ENCODE results near the gene SARS2.
"Not testable (repeated sequence)": the region's sequence is repeated elsewhere in the genome, so short reads cannot be mapped to it uniquely, and the experiment has no call there.

SARS2 gene

DNA sequence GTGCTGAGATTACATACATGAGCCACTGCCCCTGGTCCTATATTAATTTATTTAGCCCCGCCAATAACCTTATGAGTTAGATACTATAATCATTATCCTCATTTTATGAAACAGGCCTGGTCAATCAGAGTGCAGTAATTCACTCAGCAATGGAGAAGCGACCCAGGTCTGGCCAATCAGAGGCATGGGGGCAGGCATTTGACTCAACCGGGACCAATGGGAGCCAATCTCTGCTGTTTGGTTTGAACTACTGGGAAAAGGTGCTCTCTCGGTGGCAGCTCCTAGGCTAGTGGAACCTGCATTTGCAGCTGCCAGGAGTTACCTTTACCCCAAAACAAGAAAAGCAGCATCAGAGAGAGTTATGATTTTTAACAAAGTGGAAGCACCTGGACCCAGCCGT, 37.7 kb downstream of the SARS2 start:
- Histone ChIP-seq H3K27ac (ENCODE audit: poor library complexity, severe bottlenecking) (no peak overlapping the region), H3K36me3 (ENCODE audit: low read depth) (no peaks in the 10 kb centered on the region), H3K4me3 (ENCODE audit: severe bottlenecking) (no peak overlapping the region), H3K4me1 (ENCODE audit: insufficient read depth, poor library complexity, severe bottlenecking) (no peaks in the 10 kb centered on the region), H3K27me3 (ENCODE audit: insufficient read depth, poor library complexity, severe bottlenecking) (no peaks in the 10 kb centered on the region), H3K9me3 (ENCODE audit: severe bottlenecking) (no peaks in the 10 kb centered on the region)
- TF ChIP-seq, protein P1, sequence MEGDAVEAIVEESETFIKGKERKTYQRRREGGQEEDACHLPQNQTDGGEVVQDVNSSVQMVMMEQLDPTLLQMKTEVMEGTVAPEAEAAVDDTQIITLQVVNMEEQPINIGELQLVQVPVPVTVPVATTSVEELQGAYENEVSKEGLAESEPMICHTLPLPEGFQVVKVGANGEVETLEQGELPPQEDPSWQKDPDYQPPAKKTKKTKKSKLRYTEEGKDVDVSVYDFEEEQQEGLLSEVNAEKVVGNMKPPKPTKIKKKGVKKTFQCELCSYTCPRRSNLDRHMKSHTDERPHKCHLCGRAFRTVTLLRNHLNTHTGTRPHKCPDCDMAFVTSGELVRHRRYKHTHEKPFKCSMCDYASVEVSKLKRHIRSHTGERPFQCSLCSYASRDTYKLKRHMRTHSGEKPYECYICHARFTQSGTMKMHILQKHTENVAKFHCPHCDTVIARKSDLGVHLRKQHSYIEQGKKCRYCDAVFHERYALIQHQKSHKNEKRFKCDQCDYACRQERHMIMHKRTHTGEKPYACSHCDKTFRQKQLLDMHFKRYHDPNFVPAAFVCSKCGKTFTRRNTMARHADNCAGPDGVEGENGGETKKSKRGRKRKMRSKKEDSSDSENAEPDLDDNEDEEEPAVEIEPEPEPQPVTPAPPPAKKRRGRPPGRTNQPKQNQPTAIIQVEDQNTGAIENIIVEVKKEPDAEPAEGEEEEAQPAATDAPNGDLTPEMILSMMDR (IDR thresholded peaks at IDR 0.05; ENCODE audit: poor library complexity, severe bottlenecking), result no peak
- no peak for ATAC-seq (ENCODE audit: low read depth)
- no peak for DNase-seq (ENCODE audit: low spot score)

DNA sequence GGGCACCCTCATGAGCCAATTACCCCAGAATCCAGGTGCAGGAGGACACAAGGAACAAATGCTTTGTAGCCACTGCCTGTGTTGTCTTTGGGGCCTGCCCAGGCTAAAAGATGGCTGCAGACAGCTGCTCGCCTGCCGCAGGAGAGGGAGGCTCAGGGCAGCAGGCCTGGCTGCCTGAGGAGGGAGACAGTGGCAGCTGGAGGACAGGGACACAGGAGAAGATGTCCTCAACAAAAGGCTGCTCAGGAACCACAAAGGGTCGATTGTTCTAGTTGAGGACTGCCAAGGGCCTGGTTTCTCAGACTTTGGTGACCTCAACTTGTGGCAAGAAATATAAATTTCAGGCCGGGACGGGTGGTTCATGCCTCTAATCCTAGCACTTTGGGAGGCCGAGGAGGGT, 38.8 kb downstream of the SARS2 start:
- H3K9me3 ChIP-seq (ENCODE audit: severe bottlenecking), result no peaks in the 10 kb centered on the region
- TF ChIP-seq, protein P1 (IDR thresholded peaks at IDR 0.05; ENCODE audit: poor library complexity, severe bottlenecking), result no peak
- H3K4me3 ChIP-seq (ENCODE audit: severe bottlenecking), result no peak overlapping the region
- no peaks in the 10 kb centered on the region for H3K36me3 ChIP-seq (ENCODE audit: low read depth)
- H3K27me3 ChIP-seq (ENCODE audit: insufficient read depth, poor library complexity, severe bottlenecking), result no peaks in the 10 kb centered on the region
- ATAC-seq (ENCODE audit: low read depth) (no peak), DNase-seq (ENCODE audit: low spot score) (no peak)
- no peaks in the 10 kb centered on the region for H3K4me1 ChIP-seq (ENCODE audit: insufficient read depth, poor library complexity, severe bottlenecking)
- no peak overlapping the region for H3K27ac ChIP-seq (ENCODE audit: poor library complexity, severe bottlenecking)

DNA sequence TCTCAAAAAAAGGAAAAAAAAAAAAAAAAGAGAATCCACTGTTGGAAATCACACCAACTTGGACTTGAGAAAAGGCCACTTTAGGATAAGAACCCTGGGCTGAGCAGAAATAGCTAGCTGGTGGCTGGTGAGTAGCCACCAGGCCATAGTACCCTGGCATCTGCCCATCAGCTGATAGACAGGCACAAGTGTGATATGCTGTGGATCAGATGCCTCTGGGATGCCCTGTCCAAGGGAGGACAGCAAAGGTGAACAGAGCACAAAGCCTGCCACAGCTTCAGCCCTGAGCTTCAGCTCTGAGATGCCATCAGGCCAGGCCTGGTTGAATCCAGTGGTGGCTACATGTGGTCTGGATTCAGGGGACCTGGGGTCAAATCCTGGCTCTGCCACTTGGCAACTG, 39.9 kb downstream of the SARS2 start:
- TF ChIP-seq, protein P1 (IDR thresholded peaks at IDR 0.05; ENCODE audit: poor library complexity, severe bottlenecking), result no peak
- DNase-seq (ENCODE audit: low spot score) (no peak), ATAC-seq (ENCODE audit: low read depth) (no peak)
- no peaks in the 10 kb centered on the region for H3K9me3 ChIP-seq (ENCODE audit: severe bottlenecking)
- H3K27ac ChIP-seq (ENCODE audit: poor library complexity, severe bottlenecking), result no peak overlapping the region
- no peak overlapping the region for H3K4me3 ChIP-seq (ENCODE audit: severe bottlenecking)
- no peaks in the 10 kb centered on the region for H3K36me3 ChIP-seq (ENCODE audit: low read depth)
- H3K4me1 ChIP-seq (ENCODE audit: insufficient read depth, poor library complexity, severe bottlenecking), result no peaks in the 10 kb centered on the region
- H3K27me3 ChIP-seq (ENCODE audit: insufficient read depth, poor library complexity, severe bottlenecking), result no peaks in the 10 kb centered on the region

DNA sequence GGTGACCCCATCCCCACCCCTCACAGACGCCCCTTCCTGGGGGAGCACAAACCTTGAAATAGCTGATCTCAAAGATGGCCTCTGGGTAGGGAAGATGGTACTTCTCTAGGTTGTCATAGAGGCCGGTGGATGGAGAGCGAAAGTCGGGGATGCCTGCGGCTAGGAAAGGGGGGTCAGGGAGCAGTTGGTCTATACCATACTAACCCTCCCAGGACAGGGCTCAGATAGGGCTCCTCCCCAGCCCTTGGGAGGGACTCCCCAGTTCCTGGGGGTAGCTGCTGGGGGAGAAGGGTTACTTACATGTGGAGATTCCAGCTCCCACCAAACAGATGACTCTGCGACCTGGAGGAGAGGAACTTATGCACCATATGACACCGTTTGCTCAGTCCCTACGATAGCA, 40.8 kb downstream of the SARS2 start:
- H3K4me1 ChIP-seq (ENCODE audit: insufficient read depth, poor library complexity, severe bottlenecking), result no peaks in the 10 kb centered on the region
- no peaks in the 10 kb centered on the region for H3K36me3 ChIP-seq (ENCODE audit: low read depth)
- no peak for DNase-seq (ENCODE audit: low spot score)
- H3K9me3 ChIP-seq (ENCODE audit: severe bottlenecking), result no peaks in the 10 kb centered on the region
- TF ChIP-seq, protein P1 (IDR thresholded peaks at IDR 0.05; ENCODE audit: poor library complexity, severe bottlenecking), result no peak
- no peak overlapping the region for H3K27ac ChIP-seq (ENCODE audit: poor library complexity, severe bottlenecking)
- no peak for ATAC-seq (ENCODE audit: low read depth)
- no peaks in the 10 kb centered on the region for H3K27me3 ChIP-seq (ENCODE audit: insufficient read depth, poor library complexity, severe bottlenecking)
- no peak overlapping the region for H3K4me3 ChIP-seq (ENCODE audit: severe bottlenecking)

DNA sequence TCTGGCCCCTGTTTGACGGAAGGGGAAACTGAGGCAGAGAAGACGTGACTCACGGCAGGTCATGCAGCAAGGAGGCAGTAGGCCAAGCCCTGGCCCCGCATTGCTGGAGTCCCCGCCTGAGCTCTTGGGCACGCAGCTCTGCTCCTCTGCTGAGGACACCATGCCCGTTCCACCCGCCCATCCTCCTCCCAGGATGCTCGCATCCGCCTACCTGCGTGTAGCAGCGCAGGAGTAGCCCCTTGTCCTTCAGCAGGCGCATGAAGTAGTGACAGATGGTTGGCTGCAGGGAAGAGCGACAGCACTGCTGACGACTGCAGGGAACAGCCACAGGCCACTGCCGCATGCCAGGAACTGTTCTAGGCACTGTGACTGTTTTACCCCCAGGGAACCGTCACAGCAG, 41.7 kb downstream of the SARS2 start:
- Histone ChIP-seq H3K4me1 (ENCODE audit: insufficient read depth, poor library complexity, severe bottlenecking) (no peaks in the 10 kb centered on the region), H3K36me3 (ENCODE audit: low read depth) (no peaks in the 10 kb centered on the region), H3K4me3 (ENCODE audit: severe bottlenecking) (no peak overlapping the region), H3K27me3 (ENCODE audit: insufficient read depth, poor library complexity, severe bottlenecking) (no peaks in the 10 kb centered on the region), H3K9me3 (ENCODE audit: severe bottlenecking) (no peaks in the 10 kb centered on the region), H3K27ac (ENCODE audit: poor library complexity, severe bottlenecking) (no peak overlapping the region)
- no peak for DNase-seq (ENCODE audit: low spot score)
- TF ChIP-seq, protein P1 (IDR thresholded peaks at IDR 0.05; ENCODE audit: poor library complexity, severe bottlenecking), result no peak
- no peak for ATAC-seq (ENCODE audit: low read depth)

DNA sequence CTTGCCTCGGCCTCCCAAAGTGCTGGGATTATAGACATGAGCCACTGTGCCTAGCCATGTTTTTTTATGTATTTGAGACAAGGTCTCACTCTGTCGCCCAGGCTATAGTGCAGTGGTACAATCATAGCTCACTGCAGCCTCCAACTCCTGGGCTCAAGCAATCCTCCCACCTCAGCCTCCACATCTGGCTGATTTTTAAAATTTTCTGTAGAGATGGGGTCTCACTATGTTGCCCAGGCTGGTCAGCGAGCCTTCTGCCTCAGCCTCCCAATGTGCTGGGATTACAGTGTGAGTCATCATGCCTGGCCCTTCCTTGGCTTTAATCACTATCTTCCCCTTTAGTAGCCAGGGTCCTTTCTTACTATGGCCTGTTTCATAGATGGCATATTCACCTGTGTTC, 45.9 kb downstream of the SARS2 start:
- H3K27ac ChIP-seq (ENCODE audit: poor library complexity, severe bottlenecking); H3K36me3 ChIP-seq (ENCODE audit: low read depth); H3K4me1 ChIP-seq (ENCODE audit: insufficient read depth, poor library complexity, severe bottlenecking): not testable (repeated sequence)

More for the DNA sequence above, 45.9 kb downstream of the SARS2 start:
- H3K9me3 ChIP-seq (ENCODE audit: severe bottlenecking); H3K4me3 ChIP-seq (ENCODE audit: severe bottlenecking); ATAC-seq (ENCODE audit: low read depth); H3K27me3 ChIP-seq (ENCODE audit: insufficient read depth, poor library complexity, severe bottlenecking); DNase-seq (ENCODE audit: low spot score): not testable (repeated sequence)

Measured in RWPE2 (cell line).